Measurements from ENCODE around the gene HECW1. TPM values are rescaled to one million over a fixed set of nuclear protein-coding genes. Genes with fewer than 3 reads are reported as not detected.

The HECW1 gene
- total and polyA plus RNA-seq, 2 of the 8 experiments (the other 6 are each of a cell fraction or from before 2014, with no cell fraction given) = 2.9 to 12.7 TPM

DNA sequence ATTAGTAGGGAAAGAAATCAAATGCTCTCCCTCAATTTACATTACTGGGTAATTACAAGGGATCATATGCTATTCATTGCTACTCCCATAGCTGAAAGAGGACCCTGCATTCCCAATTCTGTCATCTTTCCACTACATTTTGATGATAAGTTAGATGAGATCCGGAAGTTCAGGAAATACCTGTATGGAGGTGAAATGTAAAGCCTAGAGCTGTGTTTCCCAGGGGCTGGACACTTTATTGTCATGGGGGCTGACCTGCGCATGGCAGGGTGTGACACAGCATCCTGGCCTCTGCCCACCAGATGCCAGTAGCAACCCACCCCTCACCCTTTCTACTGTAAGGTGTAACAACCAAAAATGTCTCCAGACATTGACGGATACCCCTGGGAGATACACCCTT is 56.6 kb downstream of the HECW1 start (continued):
- TF ChIP-seq, protein P1, sequence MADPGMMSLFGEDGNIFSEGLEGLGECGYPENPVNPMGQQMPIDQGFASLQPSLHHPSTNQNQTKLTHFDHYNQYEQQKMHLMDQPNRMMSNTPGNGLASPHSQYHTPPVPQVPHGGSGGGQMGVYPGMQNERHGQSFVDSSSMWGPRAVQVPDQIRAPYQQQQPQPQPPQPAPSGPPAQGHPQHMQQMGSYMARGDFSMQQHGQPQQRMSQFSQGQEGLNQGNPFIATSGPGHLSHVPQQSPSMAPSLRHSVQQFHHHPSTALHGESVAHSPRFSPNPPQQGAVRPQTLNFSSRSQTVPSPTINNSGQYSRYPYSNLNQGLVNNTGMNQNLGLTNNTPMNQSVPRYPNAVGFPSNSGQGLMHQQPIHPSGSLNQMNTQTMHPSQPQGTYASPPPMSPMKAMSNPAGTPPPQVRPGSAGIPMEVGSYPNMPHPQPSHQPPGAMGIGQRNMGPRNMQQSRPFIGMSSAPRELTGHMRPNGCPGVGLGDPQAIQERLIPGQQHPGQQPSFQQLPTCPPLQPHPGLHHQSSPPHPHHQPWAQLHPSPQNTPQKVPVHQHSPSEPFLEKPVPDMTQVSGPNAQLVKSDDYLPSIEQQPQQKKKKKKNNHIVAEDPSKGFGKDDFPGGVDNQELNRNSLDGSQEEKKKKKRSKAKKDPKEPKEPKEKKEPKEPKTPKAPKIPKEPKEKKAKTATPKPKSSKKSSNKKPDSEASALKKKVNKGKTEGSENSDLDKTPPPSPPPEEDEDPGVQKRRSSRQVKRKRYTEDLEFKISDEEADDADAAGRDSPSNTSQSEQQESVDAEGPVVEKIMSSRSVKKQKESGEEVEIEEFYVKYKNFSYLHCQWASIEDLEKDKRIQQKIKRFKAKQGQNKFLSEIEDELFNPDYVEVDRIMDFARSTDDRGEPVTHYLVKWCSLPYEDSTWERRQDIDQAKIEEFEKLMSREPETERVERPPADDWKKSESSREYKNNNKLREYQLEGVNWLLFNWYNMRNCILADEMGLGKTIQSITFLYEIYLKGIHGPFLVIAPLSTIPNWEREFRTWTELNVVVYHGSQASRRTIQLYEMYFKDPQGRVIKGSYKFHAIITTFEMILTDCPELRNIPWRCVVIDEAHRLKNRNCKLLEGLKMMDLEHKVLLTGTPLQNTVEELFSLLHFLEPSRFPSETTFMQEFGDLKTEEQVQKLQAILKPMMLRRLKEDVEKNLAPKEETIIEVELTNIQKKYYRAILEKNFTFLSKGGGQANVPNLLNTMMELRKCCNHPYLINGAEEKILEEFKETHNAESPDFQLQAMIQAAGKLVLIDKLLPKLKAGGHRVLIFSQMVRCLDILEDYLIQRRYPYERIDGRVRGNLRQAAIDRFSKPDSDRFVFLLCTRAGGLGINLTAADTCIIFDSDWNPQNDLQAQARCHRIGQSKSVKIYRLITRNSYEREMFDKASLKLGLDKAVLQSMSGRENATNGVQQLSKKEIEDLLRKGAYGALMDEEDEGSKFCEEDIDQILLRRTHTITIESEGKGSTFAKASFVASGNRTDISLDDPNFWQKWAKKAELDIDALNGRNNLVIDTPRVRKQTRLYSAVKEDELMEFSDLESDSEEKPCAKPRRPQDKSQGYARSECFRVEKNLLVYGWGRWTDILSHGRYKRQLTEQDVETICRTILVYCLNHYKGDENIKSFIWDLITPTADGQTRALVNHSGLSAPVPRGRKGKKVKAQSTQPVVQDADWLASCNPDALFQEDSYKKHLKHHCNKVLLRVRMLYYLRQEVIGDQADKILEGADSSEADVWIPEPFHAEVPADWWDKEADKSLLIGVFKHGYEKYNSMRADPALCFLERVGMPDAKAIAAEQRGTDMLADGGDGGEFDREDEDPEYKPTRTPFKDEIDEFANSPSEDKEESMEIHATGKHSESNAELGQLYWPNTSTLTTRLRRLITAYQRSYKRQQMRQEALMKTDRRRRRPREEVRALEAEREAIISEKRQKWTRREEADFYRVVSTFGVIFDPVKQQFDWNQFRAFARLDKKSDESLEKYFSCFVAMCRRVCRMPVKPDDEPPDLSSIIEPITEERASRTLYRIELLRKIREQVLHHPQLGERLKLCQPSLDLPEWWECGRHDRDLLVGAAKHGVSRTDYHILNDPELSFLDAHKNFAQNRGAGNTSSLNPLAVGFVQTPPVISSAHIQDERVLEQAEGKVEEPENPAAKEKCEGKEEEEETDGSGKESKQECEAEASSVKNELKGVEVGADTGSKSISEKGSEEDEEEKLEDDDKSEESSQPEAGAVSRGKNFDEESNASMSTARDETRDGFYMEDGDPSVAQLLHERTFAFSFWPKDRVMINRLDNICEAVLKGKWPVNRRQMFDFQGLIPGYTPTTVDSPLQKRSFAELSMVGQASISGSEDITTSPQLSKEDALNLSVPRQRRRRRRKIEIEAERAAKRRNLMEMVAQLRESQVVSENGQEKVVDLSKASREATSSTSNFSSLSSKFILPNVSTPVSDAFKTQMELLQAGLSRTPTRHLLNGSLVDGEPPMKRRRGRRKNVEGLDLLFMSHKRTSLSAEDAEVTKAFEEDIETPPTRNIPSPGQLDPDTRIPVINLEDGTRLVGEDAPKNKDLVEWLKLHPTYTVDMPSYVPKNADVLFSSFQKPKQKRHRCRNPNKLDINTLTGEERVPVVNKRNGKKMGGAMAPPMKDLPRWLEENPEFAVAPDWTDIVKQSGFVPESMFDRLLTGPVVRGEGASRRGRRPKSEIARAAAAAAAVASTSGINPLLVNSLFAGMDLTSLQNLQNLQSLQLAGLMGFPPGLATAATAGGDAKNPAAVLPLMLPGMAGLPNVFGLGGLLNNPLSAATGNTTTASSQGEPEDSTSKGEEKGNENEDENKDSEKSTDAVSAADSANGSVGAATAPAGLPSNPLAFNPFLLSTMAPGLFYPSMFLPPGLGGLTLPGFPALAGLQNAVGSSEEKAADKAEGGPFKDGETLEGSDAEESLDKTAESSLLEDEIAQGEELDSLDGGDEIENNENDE (IDR thresholded peaks at IDR 0.05; ENCODE audit: insufficient replicate concordance, low read length) = no peak
- no peak for TF ChIP-seq POLR2A (IDR thresholded peaks at IDR 0.05; ENCODE audit: control extremely low read depth in 1 of 2, low read depth in 2 of 2, low read length in 2 of 2)
- TF ChIP-seq ASH2L (IDR thresholded peaks at IDR 0.05; ENCODE audit: low read length) = no peak

Data from H1 (cell line).